GM19238 (cell line): ENCODE measurements around the gene TOMM70.
"Not testable (repeated sequence)": the region's sequence is repeated elsewhere in the genome, so short reads cannot be mapped to it uniquely, and the experiment has no call there.

Source experiments
- DNase-seq: peaks from one replicate; pipeline ENCODE4 v3.0.0; 2011; ENCODE audit warnings: low spot score; ENCODE audit not compliant: insufficient read length

TOMM70 gene

DNA sequence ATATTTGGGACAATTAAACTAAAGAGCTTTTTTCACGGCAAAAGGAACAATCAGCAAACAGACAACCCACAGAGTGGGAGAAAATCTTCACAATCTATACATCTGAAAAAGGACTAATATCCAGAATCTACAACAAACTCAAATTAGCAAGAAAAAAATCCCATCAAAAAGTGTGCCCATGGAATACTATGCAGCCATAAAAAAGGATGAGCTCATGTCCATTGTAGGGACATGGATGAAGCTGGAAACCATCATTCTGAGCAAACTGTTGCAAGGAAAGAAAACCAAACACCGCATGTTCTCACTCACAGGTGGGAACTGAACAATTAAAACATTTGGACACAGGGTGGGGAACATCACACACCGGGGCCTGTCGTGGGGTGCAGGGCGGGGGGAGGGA lies 73.5 kb downstream of the TOMM70 start:
- DNase-seq = not testable (repeated sequence)

DNA sequence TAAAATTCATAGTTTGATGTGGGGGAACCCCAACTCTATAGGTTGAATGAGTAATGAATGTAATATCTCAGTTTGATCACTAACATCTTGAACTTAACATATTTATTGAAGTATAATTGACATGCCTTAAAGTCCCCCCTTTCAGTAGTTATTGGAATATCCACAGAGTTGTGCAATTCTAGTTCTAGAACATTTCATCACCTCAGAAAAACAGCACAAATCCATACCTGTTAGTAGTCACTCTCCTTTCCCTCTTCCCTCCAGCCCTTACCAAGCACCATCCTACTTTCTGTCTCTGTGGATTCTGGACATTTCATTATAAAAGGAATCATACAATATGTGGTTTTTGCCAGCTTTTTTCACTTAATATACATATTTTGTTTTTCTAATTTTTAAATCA lies 75.1 kb downstream of the TOMM70 start:
- no peak for DNase-seq

DNA sequence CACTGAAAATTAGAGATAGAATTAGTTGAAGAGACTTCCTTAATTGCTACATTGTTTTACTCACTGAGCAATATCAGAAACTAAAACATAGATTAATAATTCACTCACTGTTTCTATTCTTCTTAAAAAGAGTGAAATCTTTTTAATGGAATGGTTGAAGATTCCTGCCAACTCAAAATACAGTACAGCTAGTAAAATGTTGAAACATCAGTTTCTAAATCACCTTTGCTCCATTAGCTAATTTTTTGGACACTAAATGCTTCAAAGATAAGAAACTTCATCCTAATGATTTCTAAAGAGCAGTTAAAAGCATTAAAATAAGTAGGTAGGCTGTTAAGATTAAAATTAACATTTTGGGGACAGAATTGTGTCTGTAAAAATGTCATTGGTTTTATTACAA lies 76.8 kb downstream of the TOMM70 start:
- DNase-seq = no peak

DNA sequence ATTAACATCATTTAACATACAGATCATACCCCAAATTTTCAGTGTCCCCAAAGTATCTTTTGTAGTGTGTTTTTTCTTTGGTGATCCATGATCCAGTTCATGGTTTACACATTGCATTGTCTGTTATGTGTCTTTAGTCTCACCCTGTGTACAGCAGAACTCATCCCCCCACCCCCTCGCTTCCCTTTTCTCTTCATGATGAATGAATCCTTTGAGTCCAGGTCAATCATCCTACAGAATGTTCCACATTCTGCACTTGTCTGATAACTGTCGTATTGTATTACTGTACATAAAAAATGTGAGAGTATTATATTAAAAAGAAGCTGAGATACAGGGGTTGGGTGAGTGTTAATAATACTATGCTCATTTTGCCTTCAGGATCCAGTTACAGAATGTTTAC lies 80.9 kb downstream of the TOMM70 start:
- no peak for DNase-seq

DNA sequence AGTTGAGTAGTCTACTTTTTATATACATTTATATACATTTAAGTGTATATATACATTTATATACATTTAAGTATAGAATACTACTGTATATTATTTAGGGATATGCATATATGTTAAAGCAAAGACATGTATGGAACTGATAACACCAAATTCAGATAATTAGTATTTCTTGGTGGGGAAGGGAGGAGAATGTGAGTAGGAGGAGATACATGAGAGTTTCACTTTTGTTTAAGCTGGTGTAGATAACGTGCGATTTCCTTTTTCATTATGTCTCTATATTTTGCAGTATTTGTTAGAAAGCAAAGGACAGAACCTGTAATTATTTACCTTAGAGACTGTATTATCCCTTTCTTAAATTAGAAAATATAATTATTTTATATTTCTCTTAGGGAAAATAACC lies 83.0 kb downstream of the TOMM70 start:
- no peak for DNase-seq

DNA sequence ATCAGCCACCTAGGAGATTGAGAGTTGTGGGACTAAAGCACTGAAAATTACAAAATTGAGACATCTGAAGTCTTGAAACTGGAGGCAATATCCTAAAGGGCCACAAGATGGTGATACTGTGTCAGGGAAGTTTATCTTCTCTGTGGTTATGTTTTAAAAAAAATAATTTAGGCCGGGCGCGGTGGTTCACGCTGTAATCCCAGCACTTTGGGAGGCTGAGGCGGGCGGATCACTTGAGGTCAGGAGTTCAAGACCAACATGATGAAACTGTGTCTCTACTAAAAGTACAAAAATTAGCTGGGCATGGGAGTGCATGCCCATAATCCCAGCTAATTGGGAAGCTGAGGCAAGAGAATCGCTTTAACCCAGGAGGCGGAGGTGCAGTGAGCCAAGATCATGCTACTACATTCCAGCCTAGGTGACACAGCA lies 84.2 kb downstream of the TOMM70 start:
- no peak for DNase-seq
